ENCODE measurements around the gene OSBP2.

Gene OSBP2

GRCh38 chr22:30821863-30822215, 127.2 kb downstream of the OSBP2 start:
- no peak for DNase-seq

GRCh38 chr22:30822216-30823014, 127.7 kb downstream of the OSBP2 start:
- DNase-seq: no peak

- DNase-seq: no peak
Measured at GRCh38 chr22:30823015-30823370, 128.3 kb downstream of the OSBP2 start.

- no peak for DNase-seq
Measured at GRCh38 chr22:30824096-30824495, 129.4 kb downstream of the OSBP2 start.

- DNase-seq: no peak
Measured at GRCh38 chr22:30824711-30825110, 130.0 kb downstream of the OSBP2 start.

- no peak for DNase-seq
Measured at GRCh38 chr22:30825711-30826505, 131.2 kb downstream of the OSBP2 start.

GRCh38 chr22:30826670-30827355, 132.1 kb downstream of the OSBP2 start:
- DNase-seq: no peak

- no peak for DNase-seq
Measured at GRCh38 chr22:30827646-30828045, 133.0 kb downstream of the OSBP2 start.

GRCh38 chr22:30828187-30829155, 133.8 kb downstream of the OSBP2 start:
- no peak for DNase-seq

GRCh38 chr22:30829901-30830550, 135.4 kb downstream of the OSBP2 start:
- no peak for DNase-seq

- no peak for DNase-seq
Measured at GRCh38 chr22:30830907-30831306, 136.2 kb downstream of the OSBP2 start.

- no peak for DNase-seq
Measured at GRCh38 chr22:30832407-30832987, 137.8 kb downstream of the OSBP2 start.

GRCh38 chr22:30833322-30833721, 138.6 kb downstream of the OSBP2 start:
- no peak for DNase-seq

- DNase-seq: no peak
Measured at GRCh38 chr22:30837531-30837930, 142.9 kb downstream of the OSBP2 start.

- DNase-seq: no peak
Measured at GRCh38 chr22:30838111-30838510, 143.4 kb downstream of the OSBP2 start.

- DNase-seq: no peak
Measured at GRCh38 chr22:30841273-30841672, 146.6 kb downstream of the OSBP2 start.

- DNase-seq: no peak
Measured at GRCh38 chr22:30843245-30843644, 148.6 kb downstream of the OSBP2 start.

GRCh38 chr22:30847583-30847982, 152.9 kb downstream of the OSBP2 start:
- no peak for DNase-seq

GRCh38 chr22:30855266-30855665, 160.6 kb downstream of the OSBP2 start:
- DNase-seq: no peak

- no peak for DNase-seq
Measured at GRCh38 chr22:30855677-30856518, 161.2 kb downstream of the OSBP2 start.
